Cardiac muscle cell (in vitro differentiated cells and primary cell): ENCODE data around the gene CRISP3. TPM values are rescaled to one million over a fixed set of nuclear protein-coding genes. Genes with fewer than 3 reads are reported as not detected.

Experiments used
- polyA plus RNA-seq: library from polyadenylated mRNA; unstranded; fragments of >200 nt; fragmentation: Nextera tagmentation; extraction: Ambion mirVana; gene quantifications from 2 replicates; pipeline ENCODE4 v1.2.1, GENCODE V29; 2016
- total RNA-seq: library from RNA; depleted of rRNA; stranded (reverse); fragments of >200 nt; gene quantifications from 2 replicates; pipeline ENCODE4 v1.2.3, GENCODE V29; 2016

Gene CRISP3
- total and polyA plus RNA-seq, 2 experiments from 2014 or later, result not detected

Other genes with a start within 250 kb of the CRISP3 start
- not detected in 2 replicates for gene GLYATL3, start 244.5 kb downstream of the CRISP3 start, total RNA-seq
- not detected in 2 replicates for gene GLYATL3, start 244.5 kb downstream of the CRISP3 start, polyA plus RNA-seq
- gene C6orf141, start 193.7 kb downstream of the CRISP3 start, total RNA-seq, result 0.54 TPM in 1 of 2 replicates, not detected in the other
- 0.67 and 0.98 TPM in 2 replicates for gene C6orf141, start 193.7 kb downstream of the CRISP3 start, polyA plus RNA-seq
- gene RHAG, start 107.5 kb downstream of the CRISP3 start, total RNA-seq, result not detected in 2 replicates
- not detected in 2 replicates for gene RHAG, start 107.5 kb downstream of the CRISP3 start, polyA plus RNA-seq
- not detected in 2 replicates for gene CRISP2, start 30.8 kb downstream of the CRISP3 start, total RNA-seq
- not detected in 2 replicates for gene CRISP2, start 30.8 kb downstream of the CRISP3 start, polyA plus RNA-seq
- gene PGK2, start 42.9 kb upstream of the CRISP3 start, total RNA-seq, result not detected in 2 replicates
- not detected in 2 replicates for gene PGK2, start 42.9 kb upstream of the CRISP3 start, polyA plus RNA-seq
- gene CRISP1, start 122.1 kb upstream of the CRISP3 start, total RNA-seq, result not detected in 2 replicates
- gene CRISP1, start 122.1 kb upstream of the CRISP3 start, polyA plus RNA-seq, result not detected in 2 replicates
- not detected in 2 replicates for gene DEFB114, start 219.8 kb upstream of the CRISP3 start, total RNA-seq
- gene DEFB114, start 219.8 kb upstream of the CRISP3 start, polyA plus RNA-seq, result not detected in 2 replicates
- gene DEFB113, start 225.2 kb upstream of the CRISP3 start, total RNA-seq, result not detected in 2 replicates
- not detected in 2 replicates for gene DEFB113, start 225.2 kb upstream of the CRISP3 start, polyA plus RNA-seq